HG03039 (cell line): ENCODE results near the gene TNK2.

Experiments used
- ATAC-seq: cut with Tn5 transposase; IDR thresholded peaks from one replicate; pipeline ENCODE4 v1.9.1; 2021; ENCODE audit warnings: mild to moderate bottlenecking, moderate library complexity; ENCODE audit not compliant: unreplicated experiment

TNK2 gene

DNA sequence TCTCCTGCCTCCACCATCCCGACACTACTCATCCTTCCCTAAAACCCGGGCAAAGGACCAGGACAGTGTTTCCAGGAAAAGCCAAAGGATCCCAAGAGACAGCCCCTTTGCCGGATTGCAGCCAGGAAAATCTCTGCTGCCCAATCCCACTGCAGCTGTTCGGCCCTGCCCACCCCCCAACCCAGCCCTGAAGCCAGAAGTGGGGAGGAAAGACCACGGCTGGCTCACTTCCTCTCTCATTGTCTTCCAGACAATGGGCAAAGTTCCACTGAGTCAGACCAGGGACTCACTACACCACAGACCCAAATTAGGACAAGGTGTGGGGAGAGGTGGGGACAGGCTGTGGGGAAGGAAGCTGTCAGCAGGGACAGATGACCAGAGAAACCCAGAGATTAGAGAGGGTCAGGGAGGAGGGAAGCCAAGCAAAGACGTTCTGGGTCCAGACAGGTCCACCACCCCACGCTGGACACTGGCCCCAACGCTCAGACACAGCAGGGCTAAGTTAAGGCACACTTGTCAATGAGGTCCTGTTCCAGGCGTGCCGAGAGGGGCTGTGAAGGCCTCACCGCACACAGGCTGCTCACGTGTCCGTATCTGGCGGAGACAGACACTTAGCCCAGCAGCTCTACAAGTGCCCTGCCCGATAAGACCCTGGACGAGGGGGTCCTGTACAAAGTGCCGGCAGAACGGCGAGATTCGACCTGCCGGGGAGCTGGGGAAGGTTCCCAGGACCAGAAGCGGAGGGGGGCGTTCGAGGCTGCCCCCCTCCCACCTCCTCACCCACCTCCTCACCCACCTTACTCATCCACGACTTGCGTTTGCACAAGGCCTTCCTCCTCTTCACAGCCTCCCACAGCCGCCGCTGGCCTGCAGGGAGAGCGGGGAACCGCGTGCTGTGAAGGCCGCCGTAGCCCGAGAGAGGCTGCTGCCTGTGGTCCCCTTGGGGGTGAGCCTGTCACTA, 21.9 kb downstream of the TNK2 start:
- ATAC-seq, result no peak

DNA sequence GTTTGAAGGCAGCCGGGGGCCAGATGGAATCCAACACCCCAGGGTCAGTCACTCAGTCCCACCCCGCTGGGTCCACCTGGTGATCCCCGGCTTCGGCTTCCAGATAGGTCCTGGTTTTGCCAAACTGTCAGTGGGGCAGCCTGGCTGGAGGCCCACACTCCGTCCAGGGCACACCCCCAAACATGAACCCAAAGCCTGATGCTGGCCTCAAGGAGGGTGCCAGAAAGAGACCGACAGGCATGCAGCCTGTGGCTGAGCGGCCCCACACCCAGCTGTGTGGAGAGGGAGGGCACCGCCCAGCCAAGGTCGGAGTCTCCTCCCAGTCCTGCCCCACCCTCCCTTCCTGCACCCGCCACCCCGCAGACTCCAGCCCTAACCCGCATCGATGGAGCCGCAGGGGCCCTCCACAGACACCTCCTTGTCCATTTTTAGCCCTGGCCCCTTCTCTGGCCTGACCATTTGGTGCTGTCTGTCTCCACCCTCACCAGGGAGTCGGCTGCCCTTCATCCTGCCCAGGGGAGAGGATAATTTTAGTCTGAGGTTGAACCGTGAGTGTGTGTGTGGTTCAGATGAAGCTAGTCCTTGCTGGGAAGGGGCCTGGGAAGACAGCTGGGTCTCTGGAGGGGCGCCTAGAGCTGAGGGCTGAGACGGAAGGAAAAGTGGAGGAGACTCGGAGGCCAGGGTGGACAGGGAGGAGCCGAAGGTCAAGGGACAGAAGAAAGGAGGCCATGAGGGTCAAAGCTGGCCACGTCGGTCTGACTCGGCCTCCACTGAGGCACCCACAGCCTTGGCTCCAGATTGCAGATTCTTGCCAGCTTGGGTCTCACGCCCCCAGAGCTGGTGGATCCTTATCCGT, 23.1 kb downstream of the TNK2 start:
- no peak for ATAC-seq

DNA sequence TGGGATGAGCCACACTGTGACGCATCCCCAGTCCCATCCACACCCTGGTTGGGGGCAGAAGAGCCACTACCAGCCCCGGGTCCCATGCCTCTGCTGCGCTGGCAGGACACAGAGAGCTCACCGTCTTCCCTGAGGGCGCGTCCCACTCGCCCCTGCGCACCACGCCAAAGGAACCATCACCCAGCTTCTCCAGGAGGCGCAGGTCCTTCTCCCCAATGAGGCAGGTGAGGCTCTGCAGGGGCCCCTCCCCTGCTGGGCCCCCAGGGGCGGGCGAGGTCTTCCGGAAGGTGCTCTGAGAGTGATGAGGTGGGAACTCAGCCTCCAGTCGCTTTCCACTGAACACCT, 23.7 kb downstream of the TNK2 start:
- ATAC-seq, result no peak

GRCh38 chr3:195883801-195884200, 24.6 kb downstream of the TNK2 start:
- ATAC-seq, result no peak

DNA sequence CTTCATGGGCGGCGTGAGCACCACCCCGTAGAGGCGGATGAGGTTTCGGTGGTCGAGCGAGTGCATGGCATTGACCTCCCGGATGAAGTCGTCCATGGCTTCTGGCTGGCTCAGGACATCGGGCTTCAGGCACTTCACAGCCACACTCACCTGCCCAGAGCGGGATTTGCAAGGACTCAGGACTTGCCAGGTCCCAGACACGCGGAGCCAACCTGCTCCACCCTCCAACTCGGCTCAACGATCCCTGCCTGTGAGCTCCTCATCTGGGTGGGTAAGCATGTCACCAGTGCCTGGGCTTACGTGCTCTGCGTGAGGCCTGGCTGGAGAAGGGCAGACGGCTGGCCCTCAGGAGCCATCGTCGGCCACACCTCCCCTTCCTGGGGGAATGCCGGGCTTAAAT, 25.2 kb downstream of the TNK2 start:
- ATAC-seq, result no peak

- no peak for ATAC-seq
Observed at GRCh38 chr3:195882002-195882441, 26.3 kb downstream of the TNK2 start.

- ATAC-seq, result no peak
Observed at GRCh38 chr3:195881276-195881988, 26.9 kb downstream of the TNK2 start.

- no peak for ATAC-seq
Observed at GRCh38 chr3:195880037-195880431, 28.3 kb downstream of the TNK2 start.

GRCh38 chr3:195879416-195880036, 28.8 kb downstream of the TNK2 start:
- ATAC-seq, result no peak

GRCh38 chr3:195878424-195879274, 29.7 kb downstream of the TNK2 start:
- ATAC-seq, result no peak

GRCh38 chr3:195877767-195878423, 30.5 kb downstream of the TNK2 start:
- no peak for ATAC-seq

DNA sequence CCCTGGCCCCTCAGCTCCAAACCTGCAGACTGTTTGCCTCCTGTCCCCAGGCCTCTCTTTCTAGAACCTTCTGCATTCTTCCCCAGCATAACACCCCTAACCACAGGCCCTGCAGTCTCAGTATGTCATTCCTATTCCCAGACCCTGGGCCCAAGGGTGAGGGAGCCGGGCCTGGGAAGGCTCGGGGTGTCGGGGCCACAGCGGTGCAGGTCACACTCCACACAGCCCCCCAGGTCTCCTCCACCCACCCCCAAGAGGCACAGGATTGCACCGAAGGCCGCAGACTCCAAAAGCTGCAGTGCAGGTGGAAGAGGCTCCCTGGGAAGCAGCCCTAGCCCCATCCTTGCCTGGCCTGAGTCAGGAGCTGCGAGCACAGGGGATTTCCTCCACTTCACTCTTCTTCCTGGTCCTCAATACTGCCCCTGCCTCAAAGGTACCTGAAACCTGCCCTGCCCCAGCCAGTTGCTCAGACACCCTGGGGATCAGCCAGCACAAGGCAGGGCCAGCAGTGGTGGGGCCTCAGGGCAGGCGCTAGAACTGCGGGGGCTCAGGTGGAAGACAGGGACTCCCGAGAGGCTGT, 31.1 kb downstream of the TNK2 start:
- no peak for ATAC-seq

DNA sequence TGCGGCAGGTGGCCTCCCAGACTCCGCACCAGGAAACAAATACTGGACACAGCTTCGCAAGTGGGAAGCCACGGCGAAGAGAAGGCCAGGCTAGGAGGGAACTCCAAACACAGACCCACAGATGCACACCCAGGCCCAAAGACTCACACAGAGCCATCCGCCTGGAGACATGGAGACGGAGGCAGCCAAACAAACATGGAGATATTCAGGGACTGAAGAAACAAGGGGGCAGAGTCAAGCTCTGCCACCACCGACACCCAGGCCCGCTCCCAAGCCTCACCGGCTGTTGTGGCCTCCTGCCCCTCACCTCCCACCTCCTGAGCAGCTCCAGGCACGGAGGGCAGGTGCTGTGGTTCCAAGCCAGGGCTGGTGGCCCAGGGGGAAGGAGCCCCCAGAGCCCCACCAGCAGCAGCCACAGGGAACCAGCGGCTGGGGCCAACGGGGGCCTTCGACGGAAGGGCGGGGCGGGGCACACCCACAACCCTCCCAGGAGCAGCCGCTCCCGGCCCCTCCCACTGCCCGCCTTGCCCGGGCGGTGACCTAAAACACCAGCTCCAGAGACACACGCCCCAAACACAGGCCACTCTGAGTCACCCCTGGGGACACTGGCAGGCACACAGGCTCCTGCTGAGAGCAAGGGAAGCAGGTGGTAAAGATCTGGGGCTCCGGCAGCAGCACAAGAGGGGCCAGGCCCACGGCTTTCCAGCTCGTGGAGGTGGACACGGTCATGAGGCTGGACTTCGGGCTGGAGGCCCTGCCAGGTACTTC, 31.9 kb downstream of the TNK2 start:
- no peak for ATAC-seq

- no peak for ATAC-seq
Observed at GRCh38 chr3:195875482-195876236, 32.7 kb downstream of the TNK2 start.

GRCh38 chr3:195873971-195874370, 34.4 kb downstream of the TNK2 start:
- ATAC-seq, result no peak

DNA sequence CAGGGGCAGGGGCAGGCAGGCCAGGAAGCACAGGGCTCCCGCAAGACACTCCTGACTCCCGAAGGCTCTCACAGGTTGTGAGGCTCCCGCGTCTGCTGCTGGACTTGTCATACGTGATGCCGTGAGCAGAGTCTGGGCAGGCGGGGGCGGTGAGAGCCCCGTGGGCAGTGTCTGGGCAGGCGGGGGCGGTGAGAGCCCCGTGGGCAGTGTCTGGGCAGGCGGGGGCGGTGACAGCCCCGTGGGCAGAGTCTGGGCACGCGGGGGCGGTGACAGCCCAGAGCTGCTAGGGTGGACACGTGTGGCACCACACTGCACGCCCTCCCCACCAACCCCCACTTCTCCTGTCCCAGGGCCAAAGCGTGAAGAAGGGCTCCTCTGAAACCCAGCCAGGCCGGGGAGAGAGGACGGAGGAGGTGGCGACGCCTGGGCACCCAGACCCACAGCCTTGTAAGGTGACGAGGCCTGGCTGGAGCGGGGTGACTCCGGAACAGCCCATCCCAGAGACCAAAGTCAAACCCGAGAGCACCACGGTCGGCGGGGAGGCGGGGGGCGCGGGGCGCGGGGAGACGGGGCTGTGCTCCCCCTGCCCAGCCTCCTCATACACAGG, 35.0 kb downstream of the TNK2 start:
- ATAC-seq, result no peak

- no peak for ATAC-seq
Observed at GRCh38 chr3:195872800-195873199, 35.6 kb downstream of the TNK2 start.
